Measurements from ENCODE around the gene BOLA1.

The BOLA1 gene

GRCh38 chr1:149917571-149918144 lies 18.3 kb downstream of the BOLA1 start, which contains the start of gene SV2A:
Gene SV2A, minus strand, starts transcription at chr1:149917844. Its CDS starts 4,004 bp downstream, at chr1:149913840.
- TF ChIP-seq EZH2phosphoT487 (IDR thresholded peaks at IDR 0.05; ENCODE audit: low read length), result no peak
- no peak for TF ChIP-seq CTCF (IDR thresholded peaks at IDR 0.05; ENCODE audit: low read length)
- no peak for TF ChIP-seq EZH2 (optimal IDR thresholded peaks at IDR 0.05; ENCODE audit: low read depth, low read length)
- Histone ChIP-seq H3K79me2 (ENCODE audit: low read length) (no peaks in the 10 kb centered on the region), H3K27me3 (replicated peaks; ENCODE audit: insufficient read depth, low read length) (no peaks in the 10 kb centered on the region), H3F3A (ENCODE audit: insufficient read depth, low read length) (0 out of 2 replicates have a peak, but pooled peaks cover 9% of the 10 kb centered on the region), H3K36me3 (replicated peaks; ENCODE audit: insufficient read depth, low read length) (peaks cover under 1% of the 10 kb centered on the region; the same call in 1 of the 2 replicates), H3K9ac (ENCODE audit: low read length) (no peak within 1 kb of the TSS), H3K4me3 (ENCODE audit: low read length) (no peak within 1 kb of the TSS), H2AFZ (ENCODE audit: low read length) (0 out of 2 replicates have a peak within 1 kb of the TSS, but pooled peaks have one; percentile 5), H3K27ac (ENCODE audit: low read length) (no peak within 1 kb of the TSS), H4K20me1 (ENCODE audit: insufficient read depth, low read length) (no peaks in the 10 kb centered on the region), H3K4me1 (ENCODE audit: low read length) (peaks cover 6% of the 10 kb centered on the region; the same call in 1 of the 2 replicates), H3K9me3 (replicated peaks; ENCODE audit: insufficient read depth, low read length) (no peaks in the 10 kb centered on the region), H3K9me2 (replicated peaks; ENCODE audit: insufficient read depth, low read length) (no peaks in the 10 kb centered on the region), H3K4me2 (ENCODE audit: low read depth, low read length) (no peak within 1 kb of the TSS)
- no peak for DNase-seq

GRCh38 chr1:149923626-149924025 lies 24.3 kb downstream of the BOLA1 start:
- Histone ChIP-seq H3K27ac (ENCODE audit: low read length) (no peak overlapping the region), H4K20me1 (ENCODE audit: insufficient read depth, low read length) (no peaks in the 10 kb centered on the region), H2AFZ (ENCODE audit: low read length) (no peak overlapping the region), H3K9me3 (replicated peaks; ENCODE audit: insufficient read depth, low read length) (no peaks in the 10 kb centered on the region), H3K79me2 (ENCODE audit: low read length) (peaks cover 35% of the 10 kb centered on the region), H3K4me1 (ENCODE audit: low read length) (peaks cover 12% of the 10 kb centered on the region), H3K9me2 (replicated peaks; ENCODE audit: insufficient read depth, low read length) (no peaks in the 10 kb centered on the region), H3K27me3 (replicated peaks; ENCODE audit: insufficient read depth, low read length) (no peaks in the 10 kb centered on the region), H3K4me2 (ENCODE audit: low read depth, low read length) (no peak overlapping the region), H3K4me3 (ENCODE audit: low read length) (no peak overlapping the region), H3K9ac (ENCODE audit: low read length) (no peak overlapping the region), H3K36me3 (replicated peaks; ENCODE audit: insufficient read depth, low read length) (peaks cover 38% of the 10 kb centered on the region), H3F3A (ENCODE audit: insufficient read depth, low read length) (peaks cover 18% of the 10 kb centered on the region)
- no peak for TF ChIP-seq CTCF (IDR thresholded peaks at IDR 0.05; ENCODE audit: low read length)
- TF ChIP-seq EZH2phosphoT487 (IDR thresholded peaks at IDR 0.05; ENCODE audit: low read length), result no peak
- TF ChIP-seq EZH2 (optimal IDR thresholded peaks at IDR 0.05; ENCODE audit: low read depth, low read length), result no peak
- DNase-seq, result no peak

GRCh38 chr1:149925345-149925744 lies 26.0 kb downstream of the BOLA1 start:
- H3K4me3 ChIP-seq (ENCODE audit: low read length), result no peak overlapping the region
- no peak overlapping the region for H3K4me2 ChIP-seq (ENCODE audit: low read depth, low read length)
- H3K9me2 ChIP-seq (replicated peaks; ENCODE audit: insufficient read depth, low read length), result no peaks in the 10 kb centered on the region
- no peaks in the 10 kb centered on the region for H3K9me3 ChIP-seq (replicated peaks; ENCODE audit: insufficient read depth, low read length)
- peaks cover 35% of the 10 kb centered on the region for H3K79me2 ChIP-seq (ENCODE audit: low read length)
- peaks cover 18% of the 10 kb centered on the region for H3F3A ChIP-seq (ENCODE audit: insufficient read depth, low read length)
- H3K9ac ChIP-seq (ENCODE audit: low read length), result no peak overlapping the region
- DNase-seq, result no peak
- no peak overlapping the region for H3K27ac ChIP-seq (ENCODE audit: low read length)
- no peaks in the 10 kb centered on the region for H4K20me1 ChIP-seq (ENCODE audit: insufficient read depth, low read length)
- no peak overlapping the region for H2AFZ ChIP-seq (ENCODE audit: low read length)
- peaks cover 14% of the 10 kb centered on the region for H3K4me1 ChIP-seq (ENCODE audit: low read length)
- H3K36me3 ChIP-seq (replicated peaks; ENCODE audit: insufficient read depth, low read length), result peaks cover 38% of the 10 kb centered on the region
- TF ChIP-seq EZH2phosphoT487 (IDR thresholded peaks at IDR 0.05; ENCODE audit: low read length) (no peak), EZH2 (optimal IDR thresholded peaks at IDR 0.05; ENCODE audit: low read depth, low read length) (no peak), CTCF (IDR thresholded peaks at IDR 0.05; ENCODE audit: low read length) (no peak)
- no peaks in the 10 kb centered on the region for H3K27me3 ChIP-seq (replicated peaks; ENCODE audit: insufficient read depth, low read length)
